Measurements from ENCODE around the gene CEACAM16. TPM values are rescaled to one million over a fixed set of nuclear protein-coding genes. Genes with fewer than 3 reads are reported as not detected.
A peak's percentile ranks its signal among the peaks of the same experiment; 100 is the strongest.

The CEACAM16 gene, protein sequence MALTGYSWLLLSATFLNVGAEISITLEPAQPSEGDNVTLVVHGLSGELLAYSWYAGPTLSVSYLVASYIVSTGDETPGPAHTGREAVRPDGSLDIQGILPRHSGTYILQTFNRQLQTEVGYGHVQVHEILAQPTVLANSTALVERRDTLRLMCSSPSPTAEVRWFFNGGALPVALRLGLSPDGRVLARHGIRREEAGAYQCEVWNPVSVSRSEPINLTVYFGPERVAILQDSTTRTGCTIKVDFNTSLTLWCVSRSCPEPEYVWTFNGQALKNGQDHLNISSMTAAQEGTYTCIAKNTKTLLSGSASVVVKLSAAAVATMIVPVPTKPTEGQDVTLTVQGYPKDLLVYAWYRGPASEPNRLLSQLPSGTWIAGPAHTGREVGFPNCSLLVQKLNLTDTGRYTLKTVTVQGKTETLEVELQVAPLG
- not detected for total RNA-seq
- not detected for polyA plus RNA-seq (ENCODE audit: insufficient read length in 2 of 2)
- long read RNA-seq, donor 1, result 0 reads
- long read RNA-seq, donor 2, result 0 reads
- long read RNA-seq, donor 3, result 0 reads
- long read RNA-seq, donor 4, result 0 reads

DNA sequence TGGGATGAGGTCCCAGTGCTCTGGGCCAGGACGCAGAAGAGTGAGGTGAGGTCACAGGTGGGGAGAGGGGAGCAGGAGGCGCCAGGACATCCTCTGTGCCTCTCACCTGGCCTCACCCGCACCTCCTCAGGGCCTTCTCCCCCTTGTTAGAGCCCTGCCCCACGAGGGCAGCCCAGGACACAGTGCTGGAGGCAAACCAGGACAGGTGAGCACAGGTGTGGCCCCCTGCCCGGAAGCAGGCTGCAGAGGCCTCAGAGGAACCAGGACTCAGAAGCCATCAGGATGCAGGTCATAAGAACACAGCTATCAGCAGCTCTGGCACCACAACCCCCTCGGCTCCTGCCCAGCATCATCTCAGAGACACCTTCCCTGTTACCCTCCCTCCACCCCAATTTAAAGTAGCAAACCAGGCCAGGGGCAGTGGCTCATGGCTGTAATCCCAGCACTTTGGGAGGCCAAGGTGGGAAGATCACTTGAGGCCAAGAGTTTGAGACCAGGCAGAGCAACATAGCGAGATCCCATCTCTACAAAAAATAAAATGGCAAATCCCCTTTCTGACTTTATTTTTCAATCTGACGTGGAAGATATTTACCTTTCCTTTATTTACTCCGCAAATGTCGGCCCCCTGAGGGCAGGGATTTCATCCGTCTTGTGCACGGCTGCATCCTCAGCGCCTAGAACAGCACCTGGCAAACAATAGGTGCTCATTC, at the start of gene CEACAM16:
TSS of gene CEACAM16 (plus strand) at position 660 of the 710 bp plus-strand sequence. CDS start 2,306 bp downstream, outside the sequence.
- WGBS (ENCODE audit: insufficient coverage), result 84% methylated on average over 6 of the region's 13 CpGs
- H3K4me3 ChIP-seq (ENCODE audit: low read depth, low read length), result no peak within 1 kb of the TSS
- H3K27ac ChIP-seq (ENCODE audit: low read depth, low read length), result no peak within 1 kb of the TSS
- no peak for DNase-seq (ENCODE audit: low read depth in 4 of 6, low spot score in 6 of 6)
- no peaks in the 10 kb centered on the region for H3K9me3 ChIP-seq (ENCODE audit: control insufficient read depth, insufficient read depth, low read length)
- H3K4me1 ChIP-seq (ENCODE audit: control insufficient read depth, insufficient read depth, low read length), result no peaks in the 10 kb centered on the region
- no peaks in the 10 kb centered on the region for H3K36me3 ChIP-seq (ENCODE audit: control insufficient read depth, insufficient read depth, low read length)
- H3K27me3 ChIP-seq (ENCODE audit: control insufficient read depth, insufficient read depth, low read length), result no peaks in the 10 kb centered on the region

DNA sequence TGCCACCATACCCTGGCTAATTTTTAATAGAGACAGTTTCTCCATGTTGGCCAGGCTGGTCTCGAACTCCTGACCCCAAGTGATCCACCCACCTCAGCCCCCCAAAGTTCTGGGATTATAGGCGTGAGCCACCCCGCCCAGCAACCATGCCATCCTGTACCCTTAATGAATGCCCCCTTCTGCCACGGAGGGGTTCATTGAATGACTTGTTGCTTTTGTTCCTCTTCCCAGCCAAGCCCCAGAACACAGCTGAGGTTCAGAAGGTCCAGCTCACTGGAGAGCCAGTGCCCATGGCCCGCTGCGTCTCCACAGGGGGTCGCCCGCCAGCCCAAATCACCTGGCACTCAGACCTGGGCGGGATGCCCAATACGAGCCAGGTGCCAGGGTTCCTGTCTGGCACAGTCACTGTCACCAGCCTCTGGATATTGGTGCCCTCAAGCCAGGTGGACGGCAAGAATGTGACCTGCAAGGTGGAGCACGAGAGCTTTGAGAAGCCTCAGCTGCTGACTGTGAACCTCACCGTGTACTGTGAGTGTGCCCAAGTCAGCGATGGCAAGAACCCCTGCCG, 49.3 kb upstream of the CEACAM16 start:
- Histone ChIP-seq H3K36me3 (ENCODE audit: control insufficient read depth, insufficient read depth, low read length) (peaks cover 61% of the 10 kb centered on the region), H3K9me3 (ENCODE audit: control insufficient read depth, insufficient read depth, low read length) (no peaks in the 10 kb centered on the region), H3K27me3 (ENCODE audit: control insufficient read depth, insufficient read depth, low read length) (no peaks in the 10 kb centered on the region), H3K27ac (ENCODE audit: low read depth, low read length) (no peak overlapping the region), H3K4me3 (ENCODE audit: low read depth, low read length) (no peak overlapping the region), H3K4me1 (ENCODE audit: control insufficient read depth, insufficient read depth, low read length) (peaks cover under 1% of the 10 kb centered on the region)
- no peak for DNase-seq (ENCODE audit: low read depth in 4 of 6, low spot score in 6 of 6)
- WGBS (ENCODE audit: insufficient coverage), result 94% methylated on average over 15 of the region's 15 CpGs

DNA sequence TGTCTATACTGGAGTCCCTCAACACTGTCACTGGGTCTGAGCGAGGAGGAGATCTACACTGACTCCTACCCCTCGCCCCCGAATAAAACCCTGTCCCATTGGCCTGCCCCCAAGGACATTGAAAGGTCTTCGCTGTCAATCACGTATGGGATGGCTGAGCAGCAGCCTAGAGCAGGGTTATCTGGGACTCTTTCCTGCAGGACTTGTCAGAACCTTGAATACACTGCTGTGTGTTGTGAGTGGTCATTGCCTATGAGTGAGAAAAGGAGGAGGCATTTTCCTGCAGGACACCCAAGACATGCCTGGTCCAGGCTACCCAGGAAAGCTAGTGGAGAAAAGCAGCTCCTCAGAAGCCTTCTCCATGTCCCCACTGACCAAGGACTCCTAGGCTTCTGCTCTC, 45.6 kb upstream of the CEACAM16 start:
- Histone ChIP-seq H3K9me3 (ENCODE audit: control insufficient read depth, insufficient read depth, low read length) (no peaks in the 10 kb centered on the region), H3K27me3 (ENCODE audit: control insufficient read depth, insufficient read depth, low read length) (no peaks in the 10 kb centered on the region), H3K4me1 (ENCODE audit: control insufficient read depth, insufficient read depth, low read length) (peaks cover 5% of the 10 kb centered on the region), H3K36me3 (ENCODE audit: control insufficient read depth, insufficient read depth, low read length) (peaks cover 70% of the 10 kb centered on the region), H3K4me3 (ENCODE audit: low read depth, low read length) (no peak overlapping the region), H3K27ac (ENCODE audit: low read depth, low read length) (no peak overlapping the region)
- DNase-seq (ENCODE audit: low read depth in 4 of 6, low spot score in 6 of 6), result no peak
- 89% methylated on average over 4 of the region's 5 CpGs for WGBS (ENCODE audit: insufficient coverage)

DNA sequence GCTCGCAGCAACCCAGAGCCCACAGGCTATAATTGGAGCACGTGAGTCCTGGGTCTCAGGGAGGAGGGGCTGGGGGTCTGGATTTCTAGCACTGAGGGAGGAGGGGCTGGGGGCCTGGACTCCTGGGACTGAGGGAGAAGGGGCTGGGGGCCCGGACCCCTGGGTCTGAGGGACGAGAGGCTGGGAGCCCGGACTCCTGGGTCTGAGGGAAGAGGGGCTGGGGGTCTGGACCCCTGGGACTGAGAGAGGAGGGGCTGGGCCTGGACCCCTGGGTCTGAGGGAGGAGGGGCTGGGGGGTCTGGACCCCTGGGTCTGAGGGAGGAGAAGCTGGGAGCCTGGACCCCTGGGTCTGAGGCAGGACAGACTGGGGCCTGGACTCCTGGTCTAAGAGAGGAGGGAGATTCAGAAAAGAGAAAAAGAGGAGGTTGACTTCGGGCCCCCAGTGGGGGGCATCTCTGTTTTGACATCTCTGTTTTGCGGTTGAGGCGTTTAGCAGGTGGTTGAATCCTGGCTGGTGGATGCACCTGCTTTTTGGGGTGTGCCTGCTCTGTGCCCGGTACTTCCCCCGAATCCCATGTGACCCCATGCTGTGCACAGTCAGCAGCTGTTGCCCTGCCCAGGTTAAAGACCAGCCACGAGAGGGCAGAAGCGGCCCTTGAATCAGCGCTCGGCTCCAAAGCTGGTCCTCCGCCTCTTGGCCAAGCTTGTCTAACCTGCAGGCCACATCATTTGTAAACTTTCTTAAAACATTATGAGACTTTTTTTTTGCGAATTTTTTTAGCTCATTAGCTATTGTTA, 44.8 kb upstream of the CEACAM16 start:
- H3K27ac ChIP-seq (ENCODE audit: low read depth, low read length), result no peak overlapping the region
- no peaks in the 10 kb centered on the region for H3K27me3 ChIP-seq (ENCODE audit: control insufficient read depth, insufficient read depth, low read length)
- WGBS (ENCODE audit: insufficient coverage), result 61% methylated on average over 14 of the region's 16 CpGs
- peaks cover 78% of the 10 kb centered on the region for H3K36me3 ChIP-seq (ENCODE audit: control insufficient read depth, insufficient read depth, low read length)
- H3K9me3 ChIP-seq (ENCODE audit: control insufficient read depth, insufficient read depth, low read length), result no peaks in the 10 kb centered on the region
- no peak for DNase-seq (ENCODE audit: low read depth in 4 of 6, low spot score in 6 of 6)
- peaks cover 5% of the 10 kb centered on the region for H3K4me1 ChIP-seq (ENCODE audit: control insufficient read depth, insufficient read depth, low read length)
- H3K4me3 ChIP-seq (ENCODE audit: low read depth, low read length), result no peak overlapping the region

DNA sequence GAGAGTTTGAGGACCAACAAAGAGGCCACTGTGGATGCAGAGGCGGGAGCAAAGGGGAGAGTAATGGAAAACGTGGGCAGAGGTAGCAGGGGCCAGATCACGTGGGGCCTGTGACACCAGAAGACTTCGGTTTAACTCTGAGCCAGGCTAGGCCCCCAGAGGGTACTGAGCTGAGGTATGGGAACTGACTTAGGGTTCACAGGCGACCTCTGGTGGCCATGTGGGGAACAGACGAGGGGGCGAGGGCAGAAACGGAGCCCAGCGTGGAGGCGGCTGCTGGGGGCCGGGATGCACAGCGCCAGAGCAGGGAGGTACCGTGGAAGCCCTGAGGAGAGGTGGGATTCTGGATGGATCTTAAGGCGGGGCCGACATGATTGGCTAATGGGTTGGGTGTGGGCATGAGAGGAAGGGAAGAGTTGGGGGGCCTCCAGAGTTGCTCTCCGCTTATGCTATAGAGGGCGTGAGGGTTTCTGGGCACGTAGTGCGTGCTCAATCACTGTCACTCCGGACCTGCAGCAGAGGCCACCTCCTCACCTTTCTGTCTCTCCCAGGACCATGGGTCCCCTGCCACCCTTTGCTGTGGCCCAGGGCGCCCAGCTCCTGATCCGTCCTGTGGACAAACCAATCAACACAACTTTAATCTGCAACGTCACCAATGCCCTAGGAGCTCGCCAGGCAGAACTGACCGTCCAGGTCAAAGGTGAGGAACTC, 41.6 kb upstream of the CEACAM16 start:
- 38% methylated on average over 23 of the region's 25 CpGs for WGBS (ENCODE audit: insufficient coverage)
- Histone ChIP-seq H3K9me3 (ENCODE audit: control insufficient read depth, insufficient read depth, low read length) (no peaks in the 10 kb centered on the region), H3K4me1 (ENCODE audit: control insufficient read depth, insufficient read depth, low read length) (peaks cover 10% of the 10 kb centered on the region), H3K36me3 (ENCODE audit: control insufficient read depth, insufficient read depth, low read length) (peaks cover 69% of the 10 kb centered on the region), H3K27me3 (ENCODE audit: control insufficient read depth, insufficient read depth, low read length) (no peaks in the 10 kb centered on the region), H3K4me3 (ENCODE audit: low read depth, low read length) (no peak overlapping the region), H3K27ac (ENCODE audit: low read depth, low read length) (no peak overlapping the region)
- peak in 3 of 6 donors; percentile 24 to 73 (median 70) for DNase-seq (ENCODE audit: low read depth in 4 of 6, low spot score in 6 of 6)

DNA sequence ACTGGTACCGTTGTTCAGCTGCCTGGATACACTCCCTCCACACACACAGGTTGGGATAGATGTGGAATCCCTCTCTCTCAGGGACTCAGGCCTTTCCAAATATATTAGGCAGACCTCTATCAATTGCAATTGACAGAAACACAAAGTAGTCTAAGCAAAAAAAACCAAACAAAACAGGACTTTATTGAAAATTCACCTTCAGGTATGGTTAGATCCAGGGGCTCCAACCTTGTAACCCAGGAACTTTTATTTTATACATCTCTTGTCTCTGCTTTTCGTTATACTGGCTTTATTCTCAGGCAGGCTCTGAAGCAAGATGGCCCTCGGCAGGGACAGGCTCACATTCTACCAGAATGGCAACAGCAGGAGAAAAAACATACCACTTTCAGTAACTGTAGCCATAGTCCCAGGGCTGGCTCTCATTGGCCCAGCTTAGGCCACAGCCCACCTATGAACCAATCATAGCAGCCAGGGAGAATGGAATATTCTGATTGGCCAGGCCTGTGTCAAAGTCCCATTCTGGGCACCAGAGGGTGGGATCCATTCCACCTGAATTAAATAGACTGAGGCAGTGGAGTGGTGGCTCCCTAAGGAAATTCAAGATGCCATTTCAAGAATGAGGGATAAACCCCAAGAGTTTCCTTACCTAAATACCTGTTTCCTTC, 40.8 kb upstream of the CEACAM16 start:
- Histone ChIP-seq H3K27me3 (ENCODE audit: control insufficient read depth, insufficient read depth, low read length) (no peaks in the 10 kb centered on the region), H3K4me3 (ENCODE audit: low read depth, low read length) (no peak overlapping the region), H3K36me3 (ENCODE audit: control insufficient read depth, insufficient read depth, low read length) (peaks cover 64% of the 10 kb centered on the region), H3K9me3 (ENCODE audit: control insufficient read depth, insufficient read depth, low read length) (no peaks in the 10 kb centered on the region), H3K4me1 (ENCODE audit: control insufficient read depth, insufficient read depth, low read length) (peaks cover 16% of the 10 kb centered on the region), H3K27ac (ENCODE audit: low read depth, low read length) (no peak overlapping the region)
- 100% methylated on average over 2 of the region's 3 CpGs for WGBS (ENCODE audit: insufficient coverage)
- no peak for DNase-seq (ENCODE audit: low read depth in 4 of 6, low spot score in 6 of 6)

DNA sequence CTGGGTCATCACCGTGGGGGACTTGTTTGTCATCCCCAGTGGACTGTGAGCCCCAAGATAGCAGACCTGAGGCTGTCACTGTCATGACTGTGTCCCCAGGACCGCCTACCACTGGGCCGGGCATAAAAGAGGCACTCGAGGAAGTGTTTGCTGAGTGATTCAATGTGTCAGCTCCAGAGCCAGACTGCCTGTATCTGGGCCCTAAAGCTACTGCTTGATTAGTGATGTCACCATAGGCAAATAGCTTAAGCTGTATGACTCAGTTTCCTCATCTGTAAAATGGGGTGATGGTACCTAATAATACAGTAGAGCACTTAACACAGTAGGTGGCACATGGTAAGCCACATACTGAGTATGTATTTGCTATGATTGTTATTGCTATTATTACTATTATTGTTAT, 38.9 kb upstream of the CEACAM16 start:
- DNase-seq (ENCODE audit: low read depth in 4 of 6, low spot score in 6 of 6), result no peak
- peaks cover 16% of the 10 kb centered on the region for H3K4me1 ChIP-seq (ENCODE audit: control insufficient read depth, insufficient read depth, low read length)
- H3K36me3 ChIP-seq (ENCODE audit: control insufficient read depth, insufficient read depth, low read length), result peaks cover 48% of the 10 kb centered on the region
- H3K9me3 ChIP-seq (ENCODE audit: control insufficient read depth, insufficient read depth, low read length), result no peaks in the 10 kb centered on the region
- H3K4me3 ChIP-seq (ENCODE audit: low read depth, low read length), result no peak overlapping the region
- H3K27ac ChIP-seq (ENCODE audit: low read depth, low read length), result no peak overlapping the region
- 94% methylated on average over 4 of the region's 4 CpGs for WGBS (ENCODE audit: insufficient coverage)
- no peaks in the 10 kb centered on the region for H3K27me3 ChIP-seq (ENCODE audit: control insufficient read depth, insufficient read depth, low read length)

DNA sequence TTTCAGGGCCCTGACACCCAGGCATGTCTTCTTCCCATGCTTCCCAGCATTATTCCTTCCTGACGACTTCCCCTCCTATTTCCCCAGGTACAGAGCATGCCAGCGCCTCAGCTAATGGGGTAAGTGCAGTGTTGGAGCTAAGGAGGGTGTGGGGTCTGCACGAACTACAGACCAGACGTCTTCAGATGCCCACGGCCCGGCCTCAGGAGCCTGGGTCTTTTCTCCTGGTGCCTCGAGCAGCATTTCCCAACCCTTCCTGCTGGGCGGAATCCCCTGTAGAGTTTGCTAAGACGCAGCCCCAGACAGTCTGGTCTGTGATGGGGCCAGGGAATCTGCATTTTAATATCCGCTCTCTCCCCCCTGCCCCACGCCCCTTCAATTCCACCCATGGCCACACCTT, 37.7 kb upstream of the CEACAM16 start:
- Histone ChIP-seq H3K27me3 (ENCODE audit: control insufficient read depth, insufficient read depth, low read length) (no peaks in the 10 kb centered on the region), H3K4me3 (ENCODE audit: low read depth, low read length) (no peak overlapping the region), H3K9me3 (ENCODE audit: control insufficient read depth, insufficient read depth, low read length) (no peaks in the 10 kb centered on the region), H3K4me1 (ENCODE audit: control insufficient read depth, insufficient read depth, low read length) (peaks cover 16% of the 10 kb centered on the region), H3K36me3 (ENCODE audit: control insufficient read depth, insufficient read depth, low read length) (peaks cover 40% of the 10 kb centered on the region), H3K27ac (ENCODE audit: low read depth, low read length) (no peak overlapping the region)
- DNase-seq (ENCODE audit: low read depth in 4 of 6, low spot score in 6 of 6), result no peak
- 95% methylated on average over 4 of the region's 11 CpGs for WGBS (ENCODE audit: insufficient coverage)

All from spinal cord (tissue), 10 donors.